ENCODE measurements around the gene RABIF.

RABIF gene

DNA sequence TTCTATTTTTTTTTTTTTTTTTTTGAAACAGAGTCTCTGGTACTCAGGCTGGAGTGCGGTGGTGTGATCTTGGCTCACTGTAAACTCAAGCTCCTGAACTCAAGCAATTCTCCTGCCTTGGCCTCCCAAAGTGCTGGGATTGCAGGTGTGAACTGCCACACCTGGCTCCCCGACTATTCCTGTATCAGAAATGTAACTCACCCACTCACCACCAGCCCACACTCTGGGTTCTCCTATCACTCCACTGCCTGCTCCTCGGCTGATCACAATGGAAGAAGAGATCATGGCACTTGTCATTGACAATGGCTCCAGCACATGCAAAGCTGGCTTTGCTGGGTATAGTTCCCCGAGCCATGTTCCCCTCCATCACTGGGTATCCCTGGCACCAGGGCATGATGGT lies 15.9 kb downstream of the RABIF start:
- DNase-seq (ENCODE audit: low read depth), result no peak

DNA sequence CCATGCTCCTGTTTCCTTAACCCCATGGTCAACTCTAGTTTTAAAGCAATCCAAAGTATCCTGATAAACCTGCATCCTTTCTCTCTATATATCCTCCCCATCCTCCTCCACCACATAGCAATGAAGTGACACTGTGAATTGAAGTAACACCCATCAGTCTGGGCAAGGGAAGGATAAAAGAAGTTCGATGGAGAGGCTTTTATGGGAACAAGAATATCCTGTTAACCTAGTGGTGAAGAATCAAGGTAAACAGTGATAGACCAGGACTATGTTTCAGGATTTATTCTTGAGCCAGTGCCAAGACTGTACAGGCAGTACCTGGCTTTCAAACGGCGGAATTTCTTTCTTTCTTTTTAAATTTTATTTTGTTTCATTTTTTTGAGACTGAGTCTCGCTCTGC lies 17.6 kb downstream of the RABIF start:
- no peak for DNase-seq (ENCODE audit: low read depth)

DNA sequence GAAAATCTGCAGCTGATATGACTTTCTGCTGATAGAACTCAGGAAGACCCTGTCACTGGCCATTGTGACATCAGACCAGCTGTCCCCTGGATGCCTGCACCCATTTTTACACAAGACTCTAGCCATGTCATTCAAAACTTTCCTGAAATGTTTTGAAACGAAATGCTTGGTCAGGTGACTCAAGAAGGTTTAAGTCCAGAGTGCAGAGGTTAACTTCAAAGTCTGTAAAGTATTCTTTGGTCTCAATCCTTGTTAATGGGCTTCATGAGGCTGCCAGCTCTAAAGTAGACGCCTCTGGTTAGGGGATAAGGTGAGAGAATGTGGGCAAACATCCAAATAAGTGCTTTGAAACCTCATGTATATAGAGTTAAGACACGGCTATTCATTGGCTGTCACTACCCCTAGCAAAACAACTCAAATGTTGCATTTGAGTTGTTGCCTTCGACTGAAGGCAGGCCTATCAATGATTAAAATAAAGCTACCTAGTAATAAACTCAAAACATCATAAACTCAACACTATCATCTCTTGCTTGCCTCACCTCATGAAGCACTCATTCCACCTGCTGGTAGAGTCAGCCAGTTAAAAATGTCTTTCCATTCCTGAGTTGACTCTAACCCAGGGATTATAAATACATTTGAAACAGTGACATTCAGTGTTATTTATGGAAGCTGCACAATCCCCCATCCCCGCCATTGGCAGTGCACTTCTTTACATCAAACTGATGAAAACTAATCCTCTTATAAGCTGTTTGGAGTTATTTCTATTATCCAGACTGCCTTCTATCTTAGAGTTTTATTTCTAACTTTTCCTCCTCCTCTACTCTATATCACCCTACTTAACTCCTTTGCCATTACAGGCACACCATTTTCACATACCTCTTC lies 26.0 kb downstream of the RABIF start:
- DNase-seq (ENCODE audit: low read depth), result no peak

DNA sequence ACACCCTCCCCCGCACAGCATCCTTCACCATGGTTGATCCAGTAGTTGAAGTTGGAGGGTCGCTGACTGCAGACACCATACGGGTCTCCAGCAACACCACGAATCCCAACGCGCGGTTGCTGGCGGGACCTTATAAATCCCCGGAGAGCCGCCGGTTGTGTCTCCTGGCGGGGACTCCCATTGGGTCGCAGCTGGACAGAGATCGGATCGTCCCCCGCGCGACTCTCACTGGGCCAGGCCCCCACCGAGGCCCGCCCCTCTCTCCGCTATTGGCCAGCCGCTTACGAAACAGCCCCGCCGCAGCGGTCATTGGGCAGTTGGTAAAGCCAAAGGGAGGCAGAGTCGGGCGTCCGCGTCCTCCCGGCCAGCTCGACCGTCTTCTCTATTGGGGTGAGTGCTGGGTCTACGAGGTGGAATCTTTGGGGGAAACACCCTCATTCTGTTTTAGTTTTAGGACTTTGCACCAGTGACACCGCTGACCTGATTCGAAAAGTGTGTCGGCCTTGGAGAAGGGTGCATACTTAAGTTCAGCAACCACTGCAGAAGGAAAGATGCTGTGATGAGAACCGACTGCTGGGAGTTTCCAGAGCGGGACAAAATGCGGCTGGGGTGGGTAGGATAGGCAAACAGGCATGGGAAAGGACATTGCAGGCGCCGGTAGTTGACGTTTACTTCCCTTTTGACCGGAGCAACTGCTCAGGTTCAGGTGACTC lies 27.4 kb downstream of the RABIF start:
- peak; percentile 52 for DNase-seq (ENCODE audit: low read depth)

DNA sequence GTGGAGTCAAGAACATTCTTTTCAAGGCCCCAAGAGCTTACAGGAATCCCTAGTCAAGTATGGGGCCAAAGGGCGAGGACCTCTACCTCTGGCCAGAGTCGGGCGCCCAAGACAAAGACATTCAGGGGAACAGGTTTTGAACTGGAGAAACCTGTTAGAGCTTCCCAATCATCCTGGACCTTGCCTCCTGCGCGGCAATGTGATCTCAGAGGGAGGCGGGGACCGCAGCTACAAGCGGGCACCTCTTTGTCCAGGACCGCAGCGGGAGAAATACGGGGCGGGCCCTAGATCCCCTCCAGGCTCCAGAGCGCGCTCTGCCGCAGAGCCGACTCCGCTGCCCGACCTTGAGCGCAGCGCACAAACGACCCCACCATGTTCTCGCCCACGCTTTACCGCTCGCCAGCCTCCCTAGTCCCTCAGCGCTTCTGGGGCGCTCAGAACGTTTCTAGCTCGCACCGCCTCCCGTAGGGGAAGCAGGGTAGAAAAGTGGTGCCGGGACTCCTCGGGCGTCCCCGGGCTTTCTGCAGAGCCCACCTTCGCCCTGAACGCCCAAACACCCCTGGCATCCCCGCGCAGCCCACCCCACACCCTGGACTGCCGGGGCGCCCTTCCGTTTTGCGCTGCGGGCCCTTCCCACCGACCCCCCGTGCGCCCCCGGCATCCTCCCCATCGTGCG lies 28.1 kb downstream of the RABIF start:
- no peak for DNase-seq (ENCODE audit: low read depth)

DNA sequence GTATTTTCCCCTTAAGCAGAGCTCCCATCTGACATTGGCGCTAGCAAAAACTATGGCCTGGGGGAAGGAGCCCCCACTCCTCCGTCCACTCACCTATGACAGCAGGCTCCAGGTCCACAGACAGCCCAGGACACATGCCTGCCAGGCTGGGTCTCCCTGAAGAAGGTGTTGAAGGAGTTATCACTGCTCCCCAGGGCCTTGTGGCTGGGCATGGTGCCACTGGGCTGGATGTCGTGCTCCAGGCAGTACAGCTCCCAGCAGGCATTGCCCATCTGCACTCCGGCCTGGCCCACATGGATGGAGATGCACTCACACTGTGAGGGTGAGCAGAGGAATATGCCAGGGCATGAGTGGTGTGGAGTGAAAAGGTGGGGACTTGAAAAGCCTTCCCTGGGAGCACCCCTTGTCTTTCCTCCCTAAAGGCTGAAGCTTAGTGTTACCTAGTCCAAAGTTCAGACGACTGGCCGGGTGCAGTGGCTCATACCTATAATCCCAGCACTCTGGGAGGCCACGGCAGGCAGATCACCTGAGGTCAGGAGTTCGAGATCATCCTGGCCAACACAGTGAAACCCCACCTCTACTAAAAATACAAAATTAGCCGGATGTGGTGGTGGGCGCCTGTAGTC lies 30.0 kb downstream of the RABIF start:
- no peak for DNase-seq (ENCODE audit: low read depth)

DNA sequence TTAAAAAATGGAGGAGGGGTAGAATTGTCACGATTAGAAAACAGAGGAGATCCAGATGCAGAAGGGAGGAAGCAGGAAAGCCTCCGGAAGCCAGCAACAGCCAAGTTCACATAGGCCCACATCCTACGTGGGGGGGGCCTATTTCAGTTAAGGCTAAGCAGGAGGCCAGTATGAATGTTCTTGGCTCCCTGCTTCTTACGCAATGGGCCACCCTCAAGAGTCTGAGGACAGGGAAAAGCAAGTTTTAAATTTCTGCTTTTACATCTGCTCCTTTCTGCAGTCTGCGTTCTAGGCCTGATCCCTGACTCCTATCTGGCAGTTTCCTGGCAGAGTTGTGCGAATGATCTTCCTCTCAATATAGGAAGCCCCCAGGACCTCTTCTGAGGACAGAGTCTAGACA lies 30.6 kb downstream of the RABIF start:
- no peak for DNase-seq (ENCODE audit: low read depth)

DNA sequence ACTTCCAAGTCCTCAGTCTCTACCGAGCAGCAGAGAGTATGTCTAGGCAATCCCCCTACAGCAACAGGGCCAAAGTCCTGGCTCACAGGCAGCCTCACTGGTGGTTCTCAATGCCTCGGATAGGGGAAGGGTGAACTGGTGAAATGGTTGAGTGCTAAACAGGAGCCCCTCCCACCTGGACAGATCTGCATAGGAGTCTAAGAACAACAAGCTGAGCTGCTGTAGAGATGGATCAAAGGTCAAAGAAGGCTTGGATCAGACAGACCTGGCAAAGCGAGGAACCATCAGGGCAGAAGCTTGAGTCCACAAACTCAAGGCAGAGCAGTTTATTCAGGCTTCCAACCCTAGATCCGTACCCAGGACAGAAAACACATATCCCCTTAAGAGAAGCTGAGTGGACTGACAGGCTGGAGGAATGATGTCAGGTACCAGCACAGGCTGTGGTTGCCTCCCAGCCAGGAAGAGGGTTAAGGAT lies 31.8 kb downstream of the RABIF start:
- DNase-seq (ENCODE audit: low read depth), result no peak

DNA sequence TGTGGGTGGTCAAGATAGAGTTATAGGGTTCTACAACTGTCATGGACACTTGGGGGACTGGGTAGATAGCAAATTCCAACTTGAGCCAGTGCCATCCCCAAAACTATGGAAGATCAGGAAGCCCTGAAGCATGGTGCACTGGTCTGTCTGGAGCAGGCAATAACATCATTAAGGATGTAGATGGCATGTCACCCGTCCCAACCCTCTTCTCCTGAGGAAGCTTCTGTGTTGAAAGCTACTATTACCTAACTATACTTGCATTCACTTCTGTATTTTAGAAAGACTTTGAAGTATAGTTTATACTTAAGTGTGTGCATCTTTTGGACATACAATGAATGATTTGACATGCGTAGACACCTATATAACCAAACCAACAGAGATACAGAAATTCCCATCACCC lies 32.9 kb downstream of the RABIF start:
- no peak for DNase-seq (ENCODE audit: low read depth)

DNA sequence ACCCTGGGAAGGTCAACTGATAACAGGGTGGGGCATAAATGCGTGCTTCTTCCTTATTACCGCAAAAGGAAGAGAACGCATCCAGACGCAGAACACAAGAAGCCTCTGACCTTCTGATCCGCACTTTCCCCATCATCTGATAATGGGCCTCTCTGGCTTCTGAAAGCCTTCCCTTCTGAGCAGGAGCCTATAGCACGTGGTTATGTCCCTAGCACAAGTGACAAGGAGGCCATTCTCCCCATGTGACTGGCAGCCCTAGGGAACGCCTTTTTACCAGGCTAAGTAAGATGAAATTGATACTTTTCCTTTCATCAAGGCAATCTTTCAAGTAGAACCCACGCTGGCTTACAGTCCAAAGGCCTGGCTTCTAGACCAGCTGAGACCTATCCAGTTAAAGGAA lies 34.2 kb downstream of the RABIF start:
- DNase-seq (ENCODE audit: low read depth), result no peak

DNA sequence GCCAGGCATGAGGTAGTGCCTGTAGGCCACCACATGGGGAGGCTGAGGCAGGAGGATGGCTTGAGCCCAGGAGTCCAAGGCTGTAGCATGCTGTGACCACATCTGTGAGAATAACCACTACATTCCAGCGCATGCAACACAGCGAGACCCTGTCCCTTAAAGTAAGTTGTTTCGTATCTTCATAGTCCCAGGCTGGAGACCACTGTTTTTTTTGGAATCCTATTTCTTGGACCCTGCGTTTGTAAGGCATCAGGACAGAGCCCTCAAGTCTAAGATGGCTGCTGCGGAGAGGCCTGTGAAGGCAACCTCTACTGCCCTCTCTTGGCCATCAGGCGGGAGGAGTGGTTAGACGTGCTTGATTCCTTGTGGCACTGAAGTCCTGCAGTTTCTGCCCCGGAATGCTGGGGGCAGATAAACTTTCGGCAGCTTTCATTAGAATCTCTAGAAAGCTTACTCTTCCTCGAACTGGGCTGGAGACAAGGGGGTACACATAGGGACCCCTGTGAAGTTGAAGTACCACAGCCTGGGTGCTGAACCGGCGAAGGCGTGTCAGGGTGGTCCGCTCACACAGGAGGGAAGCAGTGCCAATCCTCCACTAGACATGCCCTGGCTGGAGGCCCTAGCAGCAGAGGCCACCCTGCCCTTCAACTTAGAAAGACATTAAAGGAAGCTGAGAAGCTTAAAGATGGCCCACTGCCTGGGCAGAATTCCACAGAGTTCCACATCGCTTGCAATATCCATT lies 36.6 kb downstream of the RABIF start:
- peak; percentile 65 for DNase-seq (ENCODE audit: low read depth)

DNA sequence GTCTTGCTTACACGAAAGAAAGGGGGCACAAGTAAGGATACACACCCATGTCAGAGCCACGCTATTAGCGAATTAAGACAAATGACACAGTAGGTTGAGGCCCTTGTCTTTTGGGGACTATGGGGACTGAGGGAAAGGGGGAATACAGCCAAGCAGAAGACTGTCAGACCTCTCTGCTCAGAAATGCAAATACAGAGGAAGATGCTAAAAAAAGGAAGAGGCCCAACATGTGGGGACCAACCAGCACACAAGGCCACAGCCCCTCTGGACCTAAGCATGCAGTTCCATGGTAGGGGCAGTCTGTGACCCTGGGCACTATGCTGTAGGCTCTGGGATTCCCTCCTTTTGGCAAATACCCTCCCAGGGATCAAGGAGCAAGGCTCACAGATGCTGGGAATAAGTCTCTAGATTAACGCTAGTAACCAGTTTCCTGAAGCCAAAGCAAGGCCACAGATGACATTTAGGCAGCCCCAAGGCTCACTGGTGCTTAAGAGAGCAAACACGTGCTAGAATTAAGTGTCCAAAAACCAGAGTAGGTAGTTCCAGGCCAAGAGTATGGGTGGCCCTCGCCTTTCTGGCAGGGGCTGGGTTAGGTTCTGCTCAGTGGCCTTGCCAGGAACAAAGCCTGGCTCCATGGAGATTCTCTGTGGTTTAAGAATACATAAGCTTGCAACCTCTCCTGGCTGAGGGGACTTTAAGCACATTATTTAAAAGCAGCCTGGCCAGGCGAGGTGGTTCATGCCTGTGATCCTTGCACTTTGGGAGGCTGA lies 38.2 kb downstream of the RABIF start:
- no peak for DNase-seq (ENCODE audit: low read depth)

DNA sequence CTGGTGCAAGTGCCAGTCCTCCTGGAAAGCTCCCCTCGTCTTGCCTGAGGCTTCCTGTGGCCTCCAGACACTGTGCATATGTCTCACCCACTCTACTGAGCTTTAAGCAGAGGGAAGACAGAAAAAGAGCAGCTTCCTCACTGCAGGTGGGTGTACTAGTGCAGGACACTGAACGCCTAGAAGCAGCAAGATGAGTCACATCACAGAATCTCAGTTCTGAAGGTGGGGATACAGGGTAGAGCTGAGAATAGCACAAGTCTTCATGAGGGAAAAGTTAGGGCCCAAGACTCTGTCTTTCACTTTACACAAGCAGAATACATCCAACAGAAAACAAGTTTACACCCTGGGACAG lies 40.8 kb downstream of the RABIF start:
- no peak for DNase-seq (ENCODE audit: low read depth)

DNA sequence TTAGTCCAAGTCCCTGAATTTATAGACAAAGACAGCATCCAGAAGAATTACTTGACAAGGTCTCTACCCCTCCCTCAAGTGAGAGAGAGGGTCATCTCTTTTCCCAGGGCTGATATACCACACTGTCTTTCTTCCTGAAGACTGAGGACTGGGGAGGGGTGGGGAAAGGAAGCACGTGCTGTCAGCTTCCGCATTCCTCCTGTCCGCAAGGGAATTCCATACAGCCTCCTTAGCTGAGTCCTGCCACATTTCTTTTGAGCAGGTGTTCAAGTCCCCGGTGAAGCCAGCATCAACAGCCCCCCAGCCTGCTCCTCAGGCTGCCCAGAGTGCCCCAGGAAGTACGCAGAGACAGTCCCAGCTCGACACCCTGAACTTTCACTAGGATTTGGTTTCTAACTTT lies 44.0 kb downstream of the RABIF start:
- no peak for DNase-seq (ENCODE audit: low read depth)

DNA sequence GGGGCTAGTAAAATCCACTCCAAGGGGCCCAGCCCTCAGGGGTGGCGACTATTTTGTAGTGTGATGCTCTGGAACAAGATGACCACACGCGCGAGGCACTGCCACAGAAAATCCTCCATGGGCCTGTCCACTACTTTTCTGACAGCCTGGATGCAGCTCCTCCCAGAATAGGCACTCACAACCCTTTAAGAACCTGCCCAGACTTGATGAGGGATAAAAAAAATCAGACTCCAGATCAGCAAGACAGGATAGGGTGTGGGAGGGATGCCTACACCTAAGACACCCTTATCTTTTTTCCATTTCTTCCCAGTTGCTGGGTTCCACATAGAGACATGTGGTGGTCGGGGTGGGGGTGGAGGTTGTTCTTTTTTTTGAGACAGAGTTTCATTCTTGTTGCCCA lies 44.7 kb downstream of the RABIF start:
- DNase-seq (ENCODE audit: low read depth), result no peak

DNA sequence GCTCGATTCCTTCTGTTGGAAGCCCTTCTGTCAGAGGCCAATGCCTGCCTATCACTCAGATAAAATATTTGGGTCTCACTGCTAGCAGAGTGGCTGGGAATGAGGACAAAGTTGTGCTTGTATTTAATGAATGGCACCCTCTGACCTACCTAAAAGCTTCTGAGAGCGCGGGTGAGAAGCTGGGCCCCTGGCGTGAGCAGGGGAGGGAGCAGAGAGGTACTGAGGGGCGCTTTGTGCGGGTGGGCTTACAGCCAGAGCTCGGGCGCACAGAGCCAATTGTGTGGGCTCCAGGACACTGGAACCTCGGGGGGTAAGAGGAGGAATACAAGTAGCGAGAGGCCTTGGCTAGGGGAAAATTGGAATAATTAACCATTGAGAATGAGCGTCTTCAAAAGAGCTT lies 45.9 kb downstream of the RABIF start:
- no peak for DNase-seq (ENCODE audit: low read depth)

DNA sequence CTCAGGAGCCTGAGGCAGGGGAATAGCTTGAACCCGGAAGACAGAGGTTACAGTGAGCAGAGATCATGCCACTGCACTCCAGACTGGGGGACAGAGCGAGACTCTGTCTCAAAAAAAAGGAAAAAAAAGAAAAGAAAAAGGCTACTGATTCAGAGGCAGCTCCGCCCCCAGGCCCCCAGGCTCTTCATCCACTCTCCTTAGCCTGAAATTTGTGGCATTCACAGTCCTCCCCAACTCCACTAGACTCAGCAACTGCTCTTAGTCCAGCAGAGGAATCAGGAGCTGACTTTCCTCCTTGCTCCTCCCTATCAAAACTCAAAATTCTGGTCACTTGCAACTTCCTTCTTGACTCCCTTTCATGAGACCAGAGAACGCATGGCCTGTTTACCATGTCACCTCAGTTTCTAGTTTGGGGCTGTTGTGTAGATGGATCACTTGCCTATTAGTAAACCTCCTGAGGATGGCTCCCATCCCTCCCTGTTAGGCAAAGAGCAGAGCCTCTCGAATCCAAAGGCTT lies 51.1 kb downstream of the RABIF start:
- no peak for DNase-seq (ENCODE audit: low read depth)

DNA sequence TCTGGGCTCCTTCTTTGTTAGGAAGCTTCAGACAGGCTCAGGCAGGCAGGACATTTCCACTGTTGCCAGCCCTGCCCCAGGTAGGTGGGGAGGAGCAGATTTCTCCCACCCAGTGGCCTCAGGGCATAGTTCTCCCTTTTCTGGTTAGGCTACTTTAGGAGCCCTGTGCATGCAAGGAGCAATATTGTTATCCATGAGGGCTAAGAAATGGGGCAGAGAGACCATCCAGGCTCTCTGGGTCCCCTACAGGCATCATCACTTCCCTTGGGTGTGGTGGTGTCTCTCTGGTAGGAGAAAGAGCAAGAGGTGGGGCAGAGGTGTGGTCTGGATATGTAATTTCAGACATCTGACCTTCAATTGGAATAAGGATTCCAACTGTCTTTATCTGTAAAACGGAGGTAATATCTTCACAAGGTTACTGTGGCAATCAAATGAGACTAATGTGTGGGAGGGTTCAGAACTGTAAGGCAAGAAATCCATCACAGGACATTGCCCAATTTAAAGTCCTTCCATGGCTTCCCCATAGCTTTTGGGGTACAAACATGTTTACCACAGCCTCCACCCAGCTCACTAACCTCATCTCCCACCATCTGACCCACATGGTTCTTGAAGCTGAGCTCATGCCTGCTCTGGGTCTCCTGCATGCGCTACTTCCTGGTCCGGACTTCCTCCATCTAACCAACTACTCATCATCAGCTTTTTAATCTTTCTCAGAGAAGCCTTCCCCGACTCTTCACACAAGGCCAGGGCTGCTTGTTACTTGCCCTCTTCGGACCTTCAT lies 52.1 kb downstream of the RABIF start:
- DNase-seq (ENCODE audit: low read depth), result peak; percentile 31

DNA sequence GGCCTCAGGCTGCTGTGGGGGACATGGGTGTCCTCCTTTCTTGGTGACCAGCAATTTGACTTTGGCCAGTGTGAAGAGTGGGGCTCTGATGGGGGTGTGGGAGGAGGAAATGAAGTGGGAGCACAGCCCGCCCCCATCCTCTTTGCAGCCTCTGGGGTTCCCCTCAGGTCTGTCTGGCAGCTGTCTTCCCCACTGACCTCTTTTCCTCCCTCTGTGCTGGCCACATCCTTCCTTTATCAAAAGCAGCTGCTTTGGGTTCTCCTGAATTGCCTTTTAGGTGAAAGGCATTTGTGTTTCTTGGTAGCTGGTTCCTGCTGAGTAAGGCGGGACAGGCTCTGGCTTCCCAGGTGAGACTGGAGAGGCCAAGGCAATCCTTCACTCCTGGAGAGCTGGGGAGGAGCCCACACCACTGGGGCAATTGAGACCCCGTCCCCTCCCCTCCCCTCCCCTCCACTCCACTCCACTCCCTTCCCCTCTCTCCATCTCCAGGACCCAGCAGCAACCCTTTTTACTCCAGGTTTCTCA lies 53.3 kb downstream of the RABIF start:
- no peak for DNase-seq (ENCODE audit: low read depth)

Data from CMK (cell line).